Small intestine (tissue), 7 donors: ENCODE measurements around the gene SCGB1C2. TPM values are rescaled to one million over a fixed set of nuclear protein-coding genes. Genes with fewer than 3 reads are reported as not detected.

Experiments used
- DNase-seq, 2 donors: peaks; one replicate each; pipeline versions ENCODE4 v3.0.0 to v3.0.0-alpha.2; 2013
- FAIRE-seq: peaks from 2 replicates; lab custom pipeline; 2012; peaks lifted over from hg19 to GRCh38; lab: Jason Lieb, UNC
- H3K27ac ChIP-seq, 3 donors: one replicate each; pipeline ENCODE4 v1.5.1; 2013; ENCODE audit warnings: low read length in 2 of 3, mild to moderate bottlenecking in 2 of 3, control low read depth in 1 of 3, inconsistent platforms in 1 of 3, low read depth in 1 of 3, moderate library complexity in 1 of 3
- H3K27me3 ChIP-seq, 3 donors: one replicate each; pipeline ENCODE4 v1.6.1; 2013; ENCODE audit warnings: low read length in 3 of 3, inconsistent platforms in 1 of 3; ENCODE audit not compliant: control insufficient read depth in 3 of 3, insufficient read depth in 3 of 3
- H3K36me3 ChIP-seq, 3 donors: one replicate each; pipeline ENCODE4 v1.6.1; 2013; ENCODE audit warnings: low read length in 3 of 3, inconsistent platforms in 1 of 3, low read depth in 1 of 3, mild to moderate bottlenecking in 1 of 3, moderate library complexity in 1 of 3; ENCODE audit not compliant: control insufficient read depth in 3 of 3, insufficient read depth in 2 of 3
- H3K4me1 ChIP-seq, 3 donors: one replicate each; pipeline ENCODE4 v1.6.1; 2013; ENCODE audit warnings: low read length in 2 of 3, inconsistent platforms in 1 of 3, low read depth in 1 of 3, mild to moderate bottlenecking in 1 of 3, moderate library complexity in 1 of 3; ENCODE audit not compliant: control insufficient read depth in 3 of 3, insufficient read depth in 2 of 3
- H3K4me3 ChIP-seq, 3 donors: one replicate each; pipeline ENCODE4 v1.5.1; 2013; ENCODE audit warnings: low read length in 3 of 3, control low read depth in 1 of 3, inconsistent platforms in 1 of 3, low read depth in 1 of 3, mild to moderate bottlenecking in 1 of 3, moderate library complexity in 1 of 3
- H3K9me3 ChIP-seq, 2 donors: one replicate each; pipeline ENCODE4 v1.6.1; 2013; ENCODE audit warnings: low read depth in 1 of 2, low read length in 1 of 2; ENCODE audit not compliant: control insufficient read depth in 2 of 2, insufficient read depth in 1 of 2
- WGBS, 3 donors: extraction: QIAGEN DNeasy Blood & Tissue Kit; methylation state at CpG; one replicate each; pipeline ENCODE4 v1.1.7; 2013; 5-methylcytosine and 5-hydroxymethylcytosine counted together
- polyA plus RNA-seq, 4 donors: library from polyadenylated mRNA; stranded (reverse) in 3 of 4; unstranded in 1 of 4; fragments of 200-250 nt in 3 of 4; fragments of 120-200 nt in 1 of 4; gene quantifications; one replicate each; pipeline versions ENCODE4 v1.2.1 to v1.2.3, GENCODE V29; 2013
- donor health status: healthy with polysubstance abuse.
- donor health status: control.
- donor health status: control.
- donor health status: Bipolar disorder and iron deficiency.
- donor health status: healthy.

The SCGB1C2 gene
- polyA plus RNA-seq, 4 donors, result not detected

GRCh38 chr17:146983-147761 lies 9.8 kb downstream of the SCGB1C2 start:
- Histone ChIP-seq H3K4me3 (no peak overlapping the region), H3K9me3 (no peaks in the 10 kb centered on the region), H3K4me1 (no peaks in the 10 kb centered on the region), H3K36me3 (no peaks in the 10 kb centered on the region), H3K27ac (no peak overlapping the region), H3K27me3 (peaks cover 0 to 5% (median 0%) of the 10 kb centered on the region in 3 donors)
- WGBS, 3 donors, result 81 to 91% (median 83%) methylated on average over 20 to 27 of the region's 27 CpGs
- FAIRE-seq (no peak), DNase-seq (no peak)

GRCh38 chr17:147796-148740 lies 10.7 kb downstream of the SCGB1C2 start:
- 77 to 86% (median 77%) methylated on average over 14 to 17 of the region's 17 CpGs for WGBS, 3 donors

GRCh38 chr17:148757-149156 lies 11.4 kb downstream of the SCGB1C2 start:
- H3K27ac ChIP-seq, result no peak overlapping the region
- H3K36me3 ChIP-seq, result no peaks in the 10 kb centered on the region
- H3K4me1 ChIP-seq, result no peaks in the 10 kb centered on the region
- DNase-seq, result no peak
- FAIRE-seq, result no peak
- no peaks in the 10 kb centered on the region for H3K9me3 ChIP-seq
- 75 to 84% (median 79%) methylated on average over 10 to 11 of the region's 11 CpGs for WGBS, 3 donors
- H3K27me3 ChIP-seq, result no peaks in the 10 kb centered on the region
- H3K4me3 ChIP-seq, result no peak overlapping the region

More at GRCh38 chr17:147796-148740, 10.7 kb downstream of the SCGB1C2 start:
- no peaks in the 10 kb centered on the region for H3K9me3 ChIP-seq
- no peaks in the 10 kb centered on the region for H3K4me1 ChIP-seq
- no peak overlapping the region for H3K4me3 ChIP-seq
- no peak overlapping the region for H3K27ac ChIP-seq
- DNase-seq (no peak), FAIRE-seq (no peak)
- H3K27me3 ChIP-seq, result peaks cover 0 to 5% (median 0%) of the 10 kb centered on the region in 3 donors
- no peaks in the 10 kb centered on the region for H3K36me3 ChIP-seq

- Histone ChIP-seq H3K9me3 (no peaks in the 10 kb centered on the region), H3K27me3 (no peaks in the 10 kb centered on the region), H3K4me3 (no peak overlapping the region), H3K36me3 (no peaks in the 10 kb centered on the region), H3K4me1 (no peaks in the 10 kb centered on the region), H3K27ac (no peak overlapping the region)
- WGBS, 3 donors, result 79 to 87% (median 86%) methylated on average over 7 of the region's 7 CpGs
- DNase-seq (no peak), FAIRE-seq (no peak)
Observed at GRCh38 chr17:149231-149630, 11.9 kb downstream of the SCGB1C2 start.

GRCh38 chr17:149897-150584 lies 12.7 kb downstream of the SCGB1C2 start:
- no peaks in the 10 kb centered on the region for H3K9me3 ChIP-seq
- H3K4me3 ChIP-seq, result no peak overlapping the region
- no peak for FAIRE-seq
- H3K27me3 ChIP-seq, result no peaks in the 10 kb centered on the region
- no peaks in the 10 kb centered on the region for H3K4me1 ChIP-seq
- no peak for DNase-seq
- no peaks in the 10 kb centered on the region for H3K36me3 ChIP-seq
- 54 to 82% (median 73%) methylated on average over 9 of the region's 9 CpGs for WGBS, 3 donors
- no peak overlapping the region for H3K27ac ChIP-seq

GRCh38 chr17:151004-151403 lies 13.6 kb downstream of the SCGB1C2 start:
- Histone ChIP-seq H3K4me1 (no peaks in the 10 kb centered on the region), H3K27me3 (no peaks in the 10 kb centered on the region), H3K27ac (no peak overlapping the region), H3K4me3 (no peak overlapping the region), H3K9me3 (no peaks in the 10 kb centered on the region), H3K36me3 (no peaks in the 10 kb centered on the region)
- DNase-seq (no peak), FAIRE-seq (no peak)
- 85 to 90% (median 85%) methylated on average over 2 of the region's 2 CpGs for WGBS, 3 donors

GRCh38 chr17:151886-152859 lies 14.8 kb downstream of the SCGB1C2 start:
- no peak for FAIRE-seq
- no peaks in the 10 kb centered on the region for H3K9me3 ChIP-seq
- 80 to 87% (median 80%) methylated on average over 26 of the region's 26 CpGs for WGBS, 3 donors

More at GRCh38 chr17:151886-152859, 14.8 kb downstream of the SCGB1C2 start:
- Histone ChIP-seq H3K27ac (no peak overlapping the region), H3K4me3 (no peak overlapping the region), H3K36me3 (no peaks in the 10 kb centered on the region), H3K4me1 (no peaks in the 10 kb centered on the region), H3K27me3 (no peaks in the 10 kb centered on the region)
- DNase-seq, result no peak
